LNCAP (cell line): ENCODE data around the gene RPL36.

ENCODE experiments used
- TF ChIP-seq, protein P1 (sequence below): fragments of 450-650 bp; IDR thresholded peaks from 2 replicates; pipeline ENCODE4 v1.5.1; 2017; ENCODE audit warnings: mild to moderate bottlenecking

RPL36 gene

GRCh38 chr19:5648464-5648863 is 41.6 kb upstream of the RPL36 start:
- TF ChIP-seq, protein P1, sequence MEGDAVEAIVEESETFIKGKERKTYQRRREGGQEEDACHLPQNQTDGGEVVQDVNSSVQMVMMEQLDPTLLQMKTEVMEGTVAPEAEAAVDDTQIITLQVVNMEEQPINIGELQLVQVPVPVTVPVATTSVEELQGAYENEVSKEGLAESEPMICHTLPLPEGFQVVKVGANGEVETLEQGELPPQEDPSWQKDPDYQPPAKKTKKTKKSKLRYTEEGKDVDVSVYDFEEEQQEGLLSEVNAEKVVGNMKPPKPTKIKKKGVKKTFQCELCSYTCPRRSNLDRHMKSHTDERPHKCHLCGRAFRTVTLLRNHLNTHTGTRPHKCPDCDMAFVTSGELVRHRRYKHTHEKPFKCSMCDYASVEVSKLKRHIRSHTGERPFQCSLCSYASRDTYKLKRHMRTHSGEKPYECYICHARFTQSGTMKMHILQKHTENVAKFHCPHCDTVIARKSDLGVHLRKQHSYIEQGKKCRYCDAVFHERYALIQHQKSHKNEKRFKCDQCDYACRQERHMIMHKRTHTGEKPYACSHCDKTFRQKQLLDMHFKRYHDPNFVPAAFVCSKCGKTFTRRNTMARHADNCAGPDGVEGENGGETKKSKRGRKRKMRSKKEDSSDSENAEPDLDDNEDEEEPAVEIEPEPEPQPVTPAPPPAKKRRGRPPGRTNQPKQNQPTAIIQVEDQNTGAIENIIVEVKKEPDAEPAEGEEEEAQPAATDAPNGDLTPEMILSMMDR: no peak

DNA sequence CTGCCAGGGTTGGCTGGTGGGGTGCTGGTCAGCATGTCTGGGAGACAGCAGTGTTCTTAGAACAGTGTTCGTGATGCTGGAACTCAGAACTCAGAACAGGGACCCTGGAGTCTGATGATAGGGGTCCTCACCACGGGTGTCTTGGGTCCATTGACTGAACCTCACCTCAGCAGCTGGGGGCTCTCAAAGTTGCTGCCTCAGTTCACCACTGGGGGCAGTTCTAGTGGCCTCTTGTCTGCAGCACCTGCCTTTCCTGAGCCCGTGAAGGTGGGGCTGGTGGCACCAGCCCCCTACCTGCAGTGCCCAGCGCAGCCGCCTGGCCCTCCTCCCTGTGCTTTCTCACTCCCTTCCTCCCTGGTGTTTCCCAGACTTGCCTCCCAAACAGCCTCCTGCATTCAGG is 38.7 kb upstream of the RPL36 start:
- TF ChIP-seq, protein P1: no peak

DNA sequence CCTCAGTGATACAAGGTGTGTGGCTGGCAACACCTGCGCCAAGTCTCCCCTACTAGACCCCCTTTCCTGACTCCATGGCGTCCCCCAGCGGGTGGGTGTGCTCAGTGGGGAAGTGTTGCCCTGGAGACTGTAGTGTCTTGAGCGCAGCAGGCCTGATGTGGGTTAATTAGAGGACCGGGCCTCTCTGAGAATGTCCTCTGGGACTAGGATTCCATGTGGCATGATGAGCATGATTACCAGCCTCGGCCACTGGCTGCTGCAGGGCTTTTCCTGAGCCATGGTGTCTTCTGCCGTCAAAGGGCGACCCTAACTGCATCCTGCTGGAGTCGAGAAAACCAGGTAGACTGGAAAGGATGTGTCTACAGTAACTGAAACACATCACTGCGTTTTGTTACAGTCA is 37.8 kb upstream of the RPL36 start:
- TF ChIP-seq, protein P1: no peak

GRCh38 chr19:5654931-5655330 is 35.2 kb upstream of the RPL36 start:
- TF ChIP-seq, protein P1: no peak

DNA sequence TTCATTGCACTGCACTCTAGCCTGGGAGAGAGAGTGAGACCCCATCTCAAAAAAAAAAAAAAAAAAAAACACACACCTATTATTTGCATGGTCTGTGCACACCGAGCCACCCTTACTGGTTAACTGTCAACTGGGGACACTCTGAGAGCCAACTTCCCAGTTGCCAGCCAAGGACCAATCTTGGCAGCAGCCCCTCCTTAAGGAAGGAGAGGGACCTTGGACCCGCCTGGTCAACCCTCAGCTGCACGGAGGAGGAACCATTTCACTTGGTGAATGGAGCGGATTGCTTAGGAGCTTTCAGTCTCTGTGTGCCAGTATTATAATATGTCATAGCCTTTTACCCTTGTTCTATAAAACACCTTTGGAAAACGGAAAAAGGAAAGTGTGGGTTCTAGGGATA is 34.7 kb upstream of the RPL36 start:
- TF ChIP-seq, protein P1: no peak

- TF ChIP-seq, protein P1: no peak
Observed at GRCh38 chr19:5661483-5661882, 28.6 kb upstream of the RPL36 start.

DNA sequence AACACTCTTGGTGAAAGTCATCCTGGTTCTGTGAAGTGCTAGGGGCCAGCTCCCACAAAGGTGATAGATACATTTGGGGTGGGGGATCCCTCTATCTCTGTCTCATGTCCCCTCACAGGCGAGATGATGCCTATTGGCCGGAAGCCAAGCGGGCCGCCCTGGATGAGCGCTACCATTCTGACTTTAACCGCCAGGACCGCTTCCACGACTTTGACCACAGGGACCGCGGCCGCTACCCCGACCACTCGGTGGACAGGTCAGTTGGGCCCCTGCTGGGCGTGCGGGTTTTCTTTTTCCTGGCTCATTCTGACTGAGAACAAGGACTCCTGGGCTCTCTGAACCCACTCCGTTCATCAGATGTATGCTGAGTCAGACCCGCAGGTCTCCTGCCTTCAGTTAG is 26.2 kb upstream of the RPL36 start:
- TF ChIP-seq, protein P1: no peak

DNA sequence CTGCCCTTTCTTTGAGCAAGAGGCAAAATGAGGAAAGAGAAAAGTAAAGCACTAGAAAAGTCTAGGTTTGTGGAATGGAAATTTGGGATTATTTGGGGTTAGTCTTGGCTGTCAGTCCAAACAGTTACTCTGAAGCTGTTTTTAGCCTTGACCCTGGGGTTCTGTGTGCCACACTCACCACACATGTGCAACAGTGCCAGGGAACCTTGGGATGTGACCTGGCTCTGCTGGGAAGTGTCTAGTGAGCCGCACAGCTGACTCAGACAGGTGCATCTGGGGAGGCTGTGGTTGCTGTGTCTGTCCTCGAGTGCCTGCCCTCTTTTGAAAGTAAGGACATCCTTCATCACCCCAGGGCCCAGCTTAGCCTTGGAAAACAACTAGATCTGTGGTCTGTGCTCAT is 25.6 kb upstream of the RPL36 start:
- TF ChIP-seq, protein P1: no peak
